Activated T-helper 1 cell treated with anti-CD3 and anti-CD28 coated beads, Interleukin-2, amount 50 U/mL, for 16 hours (primary cell): Measurements from ENCODE around the gene ZNF362.

Source experiments
- DNase-seq, 2 donors: peaks; one replicate each; pipeline ENCODE4 v3.0.0-alpha.2; 2020; ENCODE audit warnings: low read depth in 1 of 2, low spot score in 1 of 2

ZNF362 gene

GRCh38 chr1:33267468-33268205 lies 11.3 kb downstream of the ZNF362 start:
- no peak for DNase-seq

- no peak for DNase-seq
Observed at GRCh38 chr1:33268457-33268856, 12.2 kb downstream of the ZNF362 start.

GRCh38 chr1:33268927-33269610 lies 12.8 kb downstream of the ZNF362 start:
- no peak for DNase-seq

GRCh38 chr1:33269621-33270020 lies 13.3 kb downstream of the ZNF362 start:
- DNase-seq: no peak

DNA sequence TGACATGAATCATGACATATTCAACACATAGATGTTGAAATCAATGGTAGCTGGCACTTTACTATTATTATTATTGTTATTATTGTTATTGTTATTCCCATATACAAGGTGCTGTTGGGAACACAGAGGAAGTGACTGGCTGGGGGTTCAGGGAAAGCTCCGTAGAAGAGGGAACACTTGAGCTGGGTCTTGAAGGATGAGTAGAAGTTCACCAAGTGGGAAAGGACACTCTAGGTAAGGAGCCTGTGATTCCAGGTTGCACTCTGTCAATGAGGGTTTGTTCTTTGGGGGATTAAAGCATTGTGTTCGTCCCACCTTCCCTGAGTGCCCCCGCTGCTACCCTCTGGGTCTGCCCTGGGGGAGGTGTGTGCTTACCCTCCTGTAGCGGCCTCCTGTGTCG lies 14.1 kb downstream of the ZNF362 start:
- no peak for DNase-seq

DNA sequence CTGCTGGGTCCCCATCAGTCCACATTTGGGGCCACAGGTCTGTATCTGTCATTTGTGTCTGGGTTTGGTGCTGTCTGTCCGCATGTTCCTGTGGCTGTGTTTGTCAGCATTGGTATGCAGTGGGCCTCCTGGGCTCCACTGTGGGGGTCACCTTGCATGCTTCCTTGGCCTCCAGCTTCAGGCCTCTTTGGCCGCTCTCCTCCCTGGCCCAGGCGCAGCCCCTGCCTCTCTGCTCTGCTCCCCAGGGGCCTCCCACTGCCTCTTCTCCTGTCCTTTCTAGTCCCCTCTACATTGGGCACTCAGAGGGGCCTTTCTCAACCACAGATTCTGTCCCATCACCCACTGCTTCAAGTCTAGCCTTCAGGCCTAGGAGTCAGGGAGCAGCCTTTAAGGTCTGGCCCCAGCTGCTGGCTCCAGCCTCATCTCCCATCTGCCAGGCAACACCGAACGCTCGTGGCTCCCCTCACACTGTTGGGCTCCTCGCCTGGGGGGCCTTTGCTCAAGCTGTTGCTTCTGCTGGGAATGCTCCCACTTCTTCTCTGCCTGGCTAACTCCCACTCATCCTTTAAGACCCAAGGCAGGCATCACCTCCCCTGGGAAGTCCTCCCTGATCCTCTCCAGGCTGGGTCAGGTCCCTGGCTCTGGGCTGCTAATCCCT lies 14.6 kb downstream of the ZNF362 start:
- DNase-seq: no peak

DNA sequence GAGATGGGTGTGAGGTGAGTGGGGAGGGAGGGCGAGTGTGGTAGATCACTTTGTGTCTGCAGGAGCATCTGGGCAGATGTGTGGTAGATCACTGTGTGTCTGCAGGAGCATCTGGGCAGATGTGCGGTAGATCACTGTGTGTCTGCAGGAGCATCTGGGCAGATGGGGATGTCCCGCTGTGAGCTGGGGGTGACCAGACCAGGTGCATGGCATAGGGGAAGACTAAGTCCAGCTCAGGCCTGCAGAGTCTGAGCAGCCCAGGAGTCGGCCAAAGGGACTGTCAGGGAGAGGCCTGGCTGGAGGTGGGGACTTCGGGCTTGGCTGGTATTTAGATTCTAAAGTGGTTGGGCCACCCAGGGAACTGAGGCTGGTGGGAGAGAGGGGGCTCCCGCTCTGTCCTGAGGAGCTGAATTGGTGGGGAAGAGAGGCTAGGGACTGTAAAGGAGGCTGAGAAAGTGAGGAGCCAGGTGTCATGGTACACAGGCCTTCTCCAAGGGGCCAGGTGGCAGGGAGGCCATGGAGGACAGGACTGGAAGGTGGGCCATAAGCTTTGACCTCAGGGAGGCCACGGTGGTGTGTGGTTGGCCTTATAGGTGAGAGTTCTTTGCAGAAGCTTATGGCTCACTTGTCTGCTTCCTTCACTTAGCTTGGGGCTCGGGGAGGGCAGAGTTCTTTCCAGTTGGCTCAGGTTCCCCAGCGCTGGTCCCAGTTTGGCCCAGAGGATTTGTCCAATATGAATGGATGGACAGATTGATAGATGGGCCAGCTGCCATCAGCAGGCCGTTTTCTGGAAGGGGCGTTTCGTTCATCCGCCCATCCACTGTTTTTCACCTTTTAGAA lies 15.6 kb downstream of the ZNF362 start:
- no peak for DNase-seq

DNA sequence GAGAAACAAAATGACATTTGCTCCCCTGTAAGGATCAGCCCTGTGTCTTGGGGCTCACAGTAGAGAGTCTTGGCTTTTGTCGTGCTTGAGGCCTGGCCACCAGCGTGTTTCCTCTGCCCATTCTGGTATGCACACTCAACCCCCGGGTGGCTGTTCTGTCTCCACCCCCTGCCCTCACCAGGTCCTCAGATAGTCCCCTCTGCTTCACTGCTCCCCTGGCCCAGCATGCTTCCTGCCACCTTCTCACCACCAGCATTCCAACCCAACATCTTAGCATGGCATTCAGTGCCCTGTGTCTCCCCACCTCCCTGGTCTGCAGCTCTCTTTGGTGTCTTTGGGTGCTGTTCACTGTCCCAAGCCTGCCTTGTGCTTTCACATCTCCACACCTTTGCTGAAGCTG lies 16.2 kb downstream of the ZNF362 start:
- no peak for DNase-seq

- DNase-seq: no peak
Observed at GRCh38 chr1:33272930-33273329, 16.6 kb downstream of the ZNF362 start.

GRCh38 chr1:33273406-33273805 lies 17.1 kb downstream of the ZNF362 start:
- no peak for DNase-seq

DNA sequence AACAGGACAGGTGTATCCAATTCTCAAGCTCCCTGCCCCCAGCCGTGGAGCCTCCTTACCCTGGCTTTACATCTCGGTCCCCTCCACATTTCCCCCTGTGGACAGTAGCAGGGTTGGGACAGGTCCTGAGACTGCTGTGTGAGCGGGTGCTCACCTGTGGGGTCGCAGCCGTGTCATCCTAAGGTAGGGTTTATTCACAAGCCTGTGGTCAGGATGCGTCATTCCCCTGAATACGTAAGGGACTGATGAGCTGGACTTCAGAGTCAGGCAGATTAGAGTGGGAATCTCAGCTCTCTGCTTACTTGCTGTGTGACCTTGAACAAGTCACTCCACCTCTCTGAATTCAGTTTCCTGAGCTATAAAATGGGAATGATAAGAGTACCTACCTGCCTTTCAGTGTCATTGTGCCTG lies 17.7 kb downstream of the ZNF362 start:
- no peak for DNase-seq

DNA sequence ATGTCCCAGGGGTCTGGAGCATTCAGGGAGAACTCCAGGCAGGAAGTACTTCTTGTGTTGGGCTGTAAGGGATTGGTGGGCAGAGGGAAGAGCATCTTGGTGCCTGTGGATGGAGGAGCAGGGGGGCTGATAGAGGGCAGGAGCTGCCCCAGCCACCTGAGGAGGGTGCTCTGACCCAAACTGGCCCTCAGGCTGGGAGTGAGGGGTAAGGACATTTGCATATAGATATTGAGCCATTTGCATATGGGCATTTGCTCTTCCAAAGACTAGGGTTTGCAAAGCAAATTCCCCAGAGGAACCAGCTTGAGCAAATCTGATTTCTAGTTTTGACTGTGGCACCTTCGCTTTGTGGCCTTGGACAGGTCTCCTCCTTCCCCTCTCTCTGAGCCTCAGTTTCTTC lies 18.2 kb downstream of the ZNF362 start:
- DNase-seq: no peak

- no peak for DNase-seq
Observed at GRCh38 chr1:33275195-33275594, 18.9 kb downstream of the ZNF362 start.

GRCh38 chr1:33275706-33276572 lies 19.6 kb downstream of the ZNF362 start:
- no peak for DNase-seq

DNA sequence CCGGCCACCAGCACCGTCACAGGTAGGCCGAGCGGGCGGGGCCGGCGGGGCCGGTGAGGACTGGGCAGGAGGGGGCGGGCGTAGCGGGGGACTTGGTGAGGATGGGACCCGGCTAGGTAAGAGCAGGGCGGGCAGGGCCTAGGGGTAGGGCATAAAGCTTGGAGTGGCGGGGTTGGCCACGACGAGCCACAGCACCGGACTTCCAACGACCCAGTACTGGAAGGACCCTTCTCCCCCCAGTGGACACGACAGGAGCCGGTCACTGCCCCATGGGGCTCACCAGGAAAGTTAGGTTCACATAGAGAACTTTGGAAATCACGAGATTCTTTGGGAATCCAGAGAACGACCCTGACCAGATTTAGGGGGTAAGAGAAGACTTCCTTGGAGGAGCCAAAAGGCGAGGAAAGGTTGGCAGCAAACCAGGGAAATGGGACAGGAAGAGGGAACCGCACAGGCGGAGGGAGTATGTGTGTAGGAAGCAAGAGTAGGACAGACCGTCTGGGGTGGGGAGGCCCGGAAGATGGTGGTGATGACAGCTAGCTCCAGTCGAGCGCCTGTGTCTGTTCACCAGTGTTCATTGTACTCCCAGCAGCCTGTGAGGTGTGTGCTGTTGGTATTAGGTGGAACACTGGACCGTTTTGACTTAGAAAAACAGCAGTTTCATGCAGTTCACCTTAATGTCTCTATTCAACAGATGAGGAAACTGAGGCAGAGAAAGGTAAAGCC lies 20.4 kb downstream of the ZNF362 start:
- no peak for DNase-seq

- DNase-seq: no peak
Observed at GRCh38 chr1:33277488-33278084, 21.3 kb downstream of the ZNF362 start.

GRCh38 chr1:33280091-33280661 lies 23.9 kb downstream of the ZNF362 start:
- no peak for DNase-seq

DNA sequence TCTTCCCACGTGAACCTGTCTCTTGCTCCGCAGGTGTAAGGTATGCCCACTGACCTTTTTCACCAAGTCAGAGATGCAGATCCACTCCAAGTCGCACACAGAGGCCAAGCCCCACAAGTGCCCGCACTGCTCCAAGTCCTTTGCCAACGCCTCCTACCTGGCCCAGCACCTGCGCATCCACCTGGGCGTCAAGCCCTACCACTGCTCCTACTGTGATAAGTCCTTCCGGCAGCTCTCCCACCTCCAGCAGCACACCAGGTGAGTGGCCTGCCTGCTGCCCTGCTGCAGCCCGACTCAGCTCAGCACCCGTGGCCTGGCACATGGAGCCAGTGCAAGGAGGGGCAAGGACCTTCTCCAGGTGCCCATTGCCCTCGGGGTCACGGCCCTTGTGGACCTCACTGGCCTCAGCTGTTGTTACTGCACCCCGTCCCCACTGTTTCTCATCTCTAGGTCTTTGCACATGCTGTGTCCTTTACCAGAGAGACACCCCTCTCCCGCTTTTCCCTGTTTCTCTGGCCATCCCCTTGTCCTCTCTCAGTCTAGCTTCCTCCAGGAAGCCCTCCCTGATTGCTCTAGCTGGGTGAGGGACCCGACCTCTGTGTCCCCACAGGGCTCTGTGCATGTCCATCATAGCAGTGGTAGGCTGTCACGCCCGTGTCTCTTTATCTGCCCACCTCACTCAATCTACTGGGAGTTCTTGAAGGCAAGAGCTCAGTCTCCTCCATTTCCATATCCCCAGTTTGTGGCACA lies 25.4 kb downstream of the ZNF362 start:
- DNase-seq: no peak
